SK-N-DZ (cell line): ENCODE results near the gene SNAPC4.
"Not testable (repeated sequence)": the region's sequence is repeated elsewhere in the genome, so short reads cannot be mapped to it uniquely, and the experiment has no call there.

Source experiments
- DNase-seq: peaks from one replicate; pipeline ENCODE4 v3.0.0-alpha.2; 2015; ENCODE audit warnings: low spot score

The SNAPC4 gene

DNA sequence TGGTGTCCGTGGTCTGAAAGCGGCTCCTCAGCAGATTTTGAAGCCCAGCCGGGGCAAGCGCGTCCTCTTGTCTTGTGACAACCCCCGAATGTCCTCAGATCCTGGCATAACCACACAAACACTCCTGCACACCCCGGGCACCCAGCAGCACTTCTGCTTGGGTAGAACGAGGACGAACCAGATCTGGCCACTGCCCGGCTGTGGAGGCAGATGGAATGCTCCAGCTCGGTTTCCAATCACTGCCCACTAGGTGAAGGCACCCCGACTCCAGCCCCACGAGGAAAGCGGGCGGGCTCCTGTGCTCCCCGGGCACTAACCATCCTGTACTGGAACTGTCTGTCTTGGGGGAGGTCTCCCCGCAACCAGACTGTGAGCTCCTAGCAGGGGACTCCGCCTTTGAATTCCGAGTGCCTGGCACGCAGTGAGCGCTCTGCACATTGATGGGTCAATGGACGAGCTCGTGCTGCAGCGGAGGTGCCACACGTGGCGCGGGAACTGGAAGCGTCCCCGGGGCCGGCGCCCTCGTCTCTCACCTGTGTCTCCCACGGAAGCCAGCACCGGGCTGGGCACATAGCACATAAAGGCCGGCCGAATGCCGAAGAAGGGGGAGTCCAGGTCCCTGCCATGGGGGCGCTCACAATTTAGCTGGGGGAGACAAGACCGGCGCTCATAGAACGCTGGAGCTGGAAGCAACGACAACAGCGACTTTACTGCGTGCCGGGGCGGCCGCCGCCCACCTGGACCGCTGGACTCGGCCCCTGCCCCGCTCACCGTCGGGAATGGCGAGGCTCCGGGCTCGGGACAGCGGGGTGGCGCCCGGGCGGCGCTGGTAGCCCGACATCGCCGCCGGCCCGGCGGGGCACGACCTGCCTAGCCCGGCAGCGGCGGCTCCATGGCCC is 9.8 kb upstream of the SNAPC4 start:
- DNase-seq, result peak; percentile 26

DNA sequence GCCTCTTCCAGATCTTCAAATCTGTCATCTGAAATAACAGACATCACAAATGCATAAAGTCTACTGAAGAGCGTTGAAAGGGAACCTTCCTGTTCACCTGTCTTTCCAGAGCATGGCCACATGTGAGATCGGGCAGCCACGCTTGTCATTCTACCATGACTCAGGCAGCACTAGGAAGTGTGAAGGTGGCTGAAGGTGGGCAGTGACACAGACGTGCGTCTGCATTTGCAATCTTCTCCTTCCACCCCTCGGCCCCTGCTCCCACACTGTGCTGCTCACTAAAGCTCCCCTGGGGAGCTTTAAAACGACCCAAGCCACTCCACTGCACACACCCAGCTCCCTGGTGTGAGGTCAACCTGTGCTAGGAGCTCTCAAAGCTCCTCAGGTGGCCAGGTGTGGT is 7.9 kb upstream of the SNAPC4 start:
- no peak for DNase-seq

DNA sequence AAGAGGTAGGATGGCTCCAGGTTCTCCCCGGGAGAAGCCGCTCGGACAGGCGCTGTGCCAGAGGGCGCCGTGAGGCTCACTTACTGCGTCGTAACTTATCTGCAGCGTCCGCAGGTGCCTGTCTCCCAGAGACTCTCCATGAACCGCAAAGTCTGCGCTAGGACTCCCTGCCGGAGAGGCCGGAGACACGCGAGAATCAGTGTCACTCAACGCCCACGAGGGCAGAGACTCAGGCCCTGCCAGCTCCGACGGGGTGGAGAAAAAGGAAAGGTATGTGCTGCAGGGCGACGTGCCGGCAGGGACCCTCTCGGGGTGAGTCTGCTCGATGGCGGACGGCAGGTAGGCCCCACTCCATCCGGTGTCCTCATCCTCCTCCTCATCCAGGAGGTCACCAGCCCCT is 7.1 kb upstream of the SNAPC4 start:
- DNase-seq, result not testable (repeated sequence)

DNA sequence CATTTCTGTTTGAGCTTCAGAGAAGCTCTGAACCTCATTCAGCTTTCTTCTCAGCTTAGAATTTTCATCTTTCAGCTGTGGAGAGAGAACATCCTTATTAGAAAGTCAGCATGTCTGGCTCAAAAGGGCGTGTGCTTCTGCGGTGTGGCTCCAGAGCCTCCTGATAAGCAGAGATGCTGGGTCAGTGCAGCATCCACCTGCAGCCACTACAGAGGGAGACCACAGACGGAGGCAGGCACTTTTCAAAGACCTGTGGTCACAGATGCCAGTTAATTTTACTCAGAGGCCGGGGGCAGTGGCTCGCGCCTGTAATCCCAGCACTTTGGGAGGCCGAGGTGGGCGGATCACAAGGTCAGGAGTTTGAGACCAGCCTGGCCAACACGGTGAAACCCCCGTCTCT is 5.9 kb upstream of the SNAPC4 start:
- not testable (repeated sequence) for DNase-seq

DNA sequence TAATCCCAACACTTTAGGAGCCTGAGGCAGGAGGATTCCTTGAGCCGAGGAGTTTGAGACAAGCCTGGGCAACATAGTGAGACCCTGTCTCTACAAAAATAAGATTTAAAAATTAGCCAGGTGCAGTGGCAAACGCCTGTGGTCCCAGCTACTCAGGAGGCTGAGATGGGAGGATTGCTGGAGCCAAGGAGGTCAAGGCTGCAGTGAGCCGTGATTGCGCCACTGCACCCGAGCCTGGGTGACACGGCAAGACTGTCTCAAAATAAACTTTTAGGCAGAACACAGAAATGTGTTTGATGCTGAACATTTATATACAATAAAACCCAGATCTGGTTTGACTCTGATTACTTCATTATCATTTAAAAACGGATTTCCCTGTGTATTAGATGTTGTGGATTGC is 5.5 kb upstream of the SNAPC4 start:
- no peak for DNase-seq

DNA sequence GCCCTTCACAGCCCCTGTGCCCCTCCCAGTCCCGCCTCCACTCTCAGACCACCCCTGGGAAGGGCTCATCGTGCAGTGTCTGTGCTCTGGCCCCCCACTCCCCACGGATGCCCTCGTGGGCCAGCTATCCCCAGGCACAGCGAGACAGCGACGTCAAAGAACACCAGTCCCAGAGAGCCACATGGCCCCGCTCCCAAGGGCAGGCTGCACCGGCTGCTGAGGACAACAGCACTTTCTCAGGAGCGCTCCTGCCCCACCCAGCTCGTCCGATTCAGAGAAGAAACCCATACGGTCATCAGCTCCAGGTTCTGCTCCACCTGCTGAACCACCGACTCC is 4.8 kb upstream of the SNAPC4 start:
- DNase-seq, result no peak

DNA sequence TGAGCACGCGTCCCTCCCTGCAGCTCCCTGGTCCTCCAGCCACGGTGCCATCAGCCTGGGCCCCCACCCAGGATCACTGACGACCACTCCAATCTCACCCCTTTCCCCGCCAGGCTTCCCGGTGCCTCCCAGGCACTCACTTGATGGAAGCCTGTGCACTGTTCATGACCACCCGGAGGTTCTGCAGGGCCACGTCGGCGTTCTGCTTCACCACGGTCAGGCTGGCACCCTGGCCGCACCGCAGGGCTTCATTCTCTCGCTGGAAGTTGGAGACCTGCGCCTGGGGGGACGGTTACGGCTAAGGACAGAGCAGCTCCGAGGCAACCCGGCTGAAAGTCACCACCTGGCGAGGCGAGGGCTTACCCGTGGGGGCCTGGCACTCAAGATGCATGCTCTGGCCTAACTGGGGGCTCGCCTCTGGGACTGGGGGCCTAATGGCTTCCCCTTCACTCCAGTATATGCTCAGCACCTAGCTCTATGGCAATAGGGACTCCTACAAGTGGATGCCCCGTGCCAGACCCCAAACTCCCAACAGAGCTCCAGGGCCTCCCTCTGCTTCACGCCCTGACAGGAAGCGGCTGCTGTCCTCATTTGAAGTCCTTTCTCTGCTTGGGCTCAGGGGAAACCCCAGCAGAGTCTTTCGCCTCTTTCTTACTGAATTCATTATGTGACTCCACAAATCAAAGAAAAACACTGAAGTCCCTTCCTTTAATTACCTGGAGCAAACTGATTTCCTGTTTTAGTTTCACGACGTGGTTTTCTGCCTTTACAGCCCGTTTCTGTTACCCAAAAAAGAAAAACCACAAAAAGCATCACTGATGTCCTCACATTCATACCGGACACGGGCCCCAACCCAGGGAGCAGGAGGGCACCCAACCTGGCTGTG is 4.2 kb upstream of the SNAPC4 start:
- DNase-seq, result no peak

DNA sequence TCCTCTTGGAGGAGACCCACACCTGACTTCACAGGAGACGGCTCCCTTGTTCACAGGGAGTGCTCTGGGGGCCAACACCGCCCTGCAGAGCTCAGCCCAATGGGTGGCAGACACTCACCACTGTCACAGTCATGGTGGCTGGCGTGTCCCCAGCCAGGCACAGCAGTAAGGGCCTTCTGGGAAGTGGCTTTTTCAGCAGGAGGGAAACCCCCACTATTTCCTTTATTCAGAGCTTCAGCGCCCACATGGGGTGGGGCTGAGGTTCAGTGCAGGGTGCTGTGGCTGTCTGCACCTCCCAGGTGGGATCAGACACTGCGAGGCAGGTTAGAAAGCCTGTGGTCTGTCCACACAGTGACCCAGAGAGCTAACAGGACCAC is 3.6 kb upstream of the SNAPC4 start:
- DNase-seq, result no peak

DNA sequence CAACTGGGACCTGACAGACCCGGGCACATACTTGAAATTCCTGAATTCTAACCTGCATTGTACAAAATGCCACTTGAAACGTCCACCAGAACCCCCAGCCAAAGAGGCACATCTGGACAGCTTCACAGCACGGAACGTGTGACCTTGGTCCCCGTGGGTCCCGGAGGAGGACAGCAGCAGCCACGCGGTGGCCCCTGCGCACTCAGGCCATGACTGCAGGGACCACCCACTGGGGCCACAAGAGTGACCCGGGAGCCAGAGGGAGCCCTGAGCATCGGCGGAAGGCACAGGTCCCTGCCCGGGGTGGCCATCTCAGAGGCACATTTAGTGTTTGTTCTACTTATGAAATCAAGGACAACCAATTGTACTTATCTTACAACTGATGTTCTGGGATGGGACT is 2.1 kb upstream of the SNAPC4 start:
- no peak for DNase-seq

DNA sequence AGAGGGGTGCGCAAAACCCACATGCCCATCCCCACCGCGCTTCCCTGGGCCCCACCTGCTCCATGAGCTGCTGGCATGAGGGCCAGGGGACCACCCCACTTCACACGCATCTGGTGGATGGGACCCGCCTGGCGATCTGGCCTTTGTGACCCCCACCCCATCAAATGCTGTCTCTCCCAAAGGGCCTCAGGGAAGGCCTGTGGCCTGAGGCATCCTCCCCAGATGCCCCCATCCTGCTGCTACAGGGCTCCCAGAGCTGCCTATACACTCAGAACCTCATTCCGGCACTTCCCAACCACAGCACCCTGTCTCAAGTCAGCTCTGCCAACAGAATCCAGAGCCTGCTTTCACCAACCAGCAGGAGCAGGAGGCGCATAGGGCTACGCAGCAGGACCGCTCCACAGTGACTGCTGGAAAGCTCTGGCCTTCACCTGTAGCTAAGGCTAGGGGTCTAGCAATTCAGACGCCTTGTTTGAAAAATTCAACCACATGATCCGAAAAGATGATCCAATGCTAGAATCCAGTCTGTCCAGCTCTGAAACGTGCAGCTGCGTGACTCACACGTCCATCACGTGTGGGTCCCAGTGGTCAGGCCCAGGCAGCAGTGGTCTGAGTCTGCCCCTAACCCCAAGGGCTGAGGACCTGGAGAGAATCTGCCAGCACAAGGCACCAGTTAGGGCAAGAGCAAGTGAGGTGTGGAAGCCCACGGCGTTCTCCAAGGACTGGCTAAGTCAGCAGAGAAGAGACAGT is 1.4 kb upstream of the SNAPC4 start:
- no peak for DNase-seq

DNA sequence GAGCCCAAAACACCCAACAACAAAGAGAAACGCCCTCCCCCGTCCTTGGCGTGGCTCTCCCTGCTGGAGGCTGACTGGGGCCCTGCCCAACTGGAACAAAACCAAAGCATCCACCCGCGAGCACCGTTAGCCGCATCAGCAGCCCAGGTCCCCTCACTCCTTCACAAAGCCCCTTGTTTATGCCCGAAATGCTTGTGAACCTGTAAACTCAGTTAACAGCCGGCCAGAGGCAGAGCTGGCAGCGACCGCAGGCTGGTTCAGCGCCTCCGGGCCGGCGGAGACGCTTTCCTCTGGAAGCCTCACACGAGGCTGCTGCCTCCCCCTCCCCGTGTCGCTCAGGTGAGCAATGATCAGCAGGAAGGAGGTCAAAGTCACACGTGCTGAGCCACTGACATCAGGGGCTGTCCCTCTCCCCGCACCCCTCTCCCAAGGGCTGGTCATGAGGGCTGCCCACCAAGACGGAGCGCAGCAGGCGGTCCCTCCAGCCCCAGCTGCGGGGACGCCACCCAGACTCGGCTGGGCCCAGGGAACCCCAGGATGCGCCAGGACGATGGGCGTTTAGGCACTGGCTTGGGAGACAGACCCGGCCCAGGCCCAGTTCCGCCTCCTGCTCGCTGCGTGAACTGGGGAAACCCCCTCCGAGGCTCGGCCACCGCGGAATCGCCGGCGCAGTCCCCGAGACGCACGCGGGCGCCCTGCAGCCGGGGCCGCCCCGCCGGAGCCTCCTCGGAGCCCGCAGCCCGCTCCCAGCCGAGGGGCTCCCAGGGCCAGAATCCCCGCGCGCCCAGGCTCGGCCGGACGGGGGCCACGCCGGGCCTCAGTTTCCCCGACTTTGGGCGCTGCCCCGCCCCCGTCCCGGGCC is 563 bp downstream of the SNAPC4 start:
- DNase-seq, result no peak

DNA sequence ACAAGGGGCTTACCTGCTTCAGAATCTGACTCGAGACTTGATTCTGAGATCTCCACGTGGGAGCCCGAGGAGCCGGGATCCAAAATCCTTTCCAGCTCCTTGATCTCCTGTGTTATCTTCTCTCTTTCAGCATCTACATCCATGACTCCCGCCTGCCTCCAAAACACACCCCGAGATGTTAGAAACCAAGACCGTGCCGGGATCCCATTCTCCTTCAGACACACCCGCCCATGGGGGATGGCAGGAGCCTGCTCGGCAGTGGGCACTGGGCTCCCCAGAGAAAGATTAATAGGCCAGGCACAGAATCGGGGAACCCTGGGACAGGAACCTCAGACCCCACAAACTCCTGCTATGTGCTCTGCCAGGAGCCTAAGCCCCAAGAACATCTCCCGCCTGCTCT is 1.7 kb downstream of the SNAPC4 start:
- DNase-seq, result no peak

DNA sequence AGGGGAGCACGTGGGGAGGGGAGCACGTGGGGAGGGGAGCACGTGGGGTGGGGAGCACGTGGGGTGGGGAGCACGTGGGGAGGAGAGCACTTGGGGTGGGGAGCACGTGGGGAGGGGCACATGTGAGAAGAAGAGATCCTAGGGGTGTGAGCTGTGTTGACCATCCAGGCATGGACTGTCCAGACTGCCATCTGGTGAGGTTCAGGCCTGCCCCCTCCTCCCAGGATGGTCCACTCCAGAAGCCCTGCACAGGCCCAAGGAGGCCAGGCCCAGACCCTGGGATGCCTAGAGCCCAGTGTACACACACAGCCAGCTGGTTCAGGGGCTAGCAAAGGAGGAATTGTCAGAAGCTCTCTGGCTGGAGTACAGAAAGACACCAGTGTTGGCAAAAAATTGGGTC is 2.3 kb downstream of the SNAPC4 start:
- no peak for DNase-seq

DNA sequence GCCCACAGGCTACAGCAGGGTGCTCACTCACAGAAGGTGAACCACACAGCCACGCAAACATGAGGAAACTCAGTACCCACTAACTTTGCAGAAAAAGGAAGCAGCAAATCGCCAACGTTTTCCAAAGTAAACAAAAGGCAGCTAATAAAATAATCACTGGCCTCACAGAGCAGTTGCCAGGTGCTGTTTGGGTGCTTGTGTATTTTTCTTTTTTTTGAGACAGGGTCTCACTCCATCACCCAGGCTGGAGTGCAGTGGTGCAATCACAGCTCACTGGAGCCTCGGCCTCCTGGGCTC is 3.8 kb downstream of the SNAPC4 start:
- no peak for DNase-seq

DNA sequence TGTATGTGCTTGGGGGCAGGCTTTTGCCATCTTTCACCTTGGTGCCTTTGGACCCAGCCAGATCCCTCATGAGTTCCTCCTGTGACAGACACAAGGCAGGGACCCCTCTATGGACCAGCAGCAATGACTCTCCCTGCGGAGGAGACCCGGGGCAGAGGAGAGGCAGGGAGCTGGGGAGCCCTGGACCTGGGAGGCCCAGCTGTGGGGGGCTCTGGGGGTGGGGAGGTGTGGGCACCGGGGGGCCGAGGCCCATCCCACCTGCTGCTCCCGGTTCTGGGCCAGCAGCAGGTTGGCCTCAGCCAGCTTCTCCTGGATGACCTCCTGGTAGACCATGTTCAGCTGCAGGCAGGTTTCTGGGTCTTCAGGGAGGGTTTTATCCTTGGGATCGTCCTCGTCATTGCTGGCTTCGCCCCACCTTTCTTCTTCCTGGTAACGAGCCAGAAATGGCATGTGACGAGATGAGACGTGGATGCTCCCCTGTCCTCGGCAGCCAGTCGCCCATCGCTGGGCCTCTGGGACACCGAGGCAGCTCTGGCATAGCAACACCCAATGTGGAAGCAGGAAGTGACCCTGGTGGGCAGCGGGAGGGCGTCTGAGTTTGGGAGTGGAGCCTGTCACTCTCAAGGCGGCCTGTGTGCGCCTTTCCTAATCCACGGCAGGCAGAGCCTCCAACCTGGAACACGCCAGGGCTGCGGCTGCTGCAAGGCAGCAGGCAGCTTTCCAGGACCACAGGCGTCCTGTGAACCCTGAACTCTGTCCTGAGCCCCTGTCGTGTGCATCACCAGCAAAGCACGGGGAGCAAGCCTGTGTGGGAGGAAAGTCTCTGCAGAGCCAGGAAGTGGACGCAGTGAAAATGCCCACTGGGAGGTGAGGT is 4.4 kb downstream of the SNAPC4 start:
- no peak for DNase-seq

DNA sequence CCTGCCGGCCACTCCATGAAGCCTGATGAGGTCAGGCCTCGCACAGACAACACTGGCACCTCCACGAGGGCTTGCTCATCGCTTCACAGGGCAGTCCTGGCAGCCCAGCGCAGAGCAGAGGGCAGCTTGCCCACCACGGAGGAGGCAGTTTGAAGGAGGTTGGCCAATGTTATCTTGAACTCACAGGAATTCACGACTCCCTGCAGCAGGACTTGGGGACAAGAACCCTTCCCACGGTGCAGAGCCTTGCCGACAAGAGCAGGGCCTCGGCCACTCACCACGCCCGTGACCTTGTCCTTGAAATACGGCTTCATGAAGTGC is 5.0 kb downstream of the SNAPC4 start:
- DNase-seq, result no peak

DNA sequence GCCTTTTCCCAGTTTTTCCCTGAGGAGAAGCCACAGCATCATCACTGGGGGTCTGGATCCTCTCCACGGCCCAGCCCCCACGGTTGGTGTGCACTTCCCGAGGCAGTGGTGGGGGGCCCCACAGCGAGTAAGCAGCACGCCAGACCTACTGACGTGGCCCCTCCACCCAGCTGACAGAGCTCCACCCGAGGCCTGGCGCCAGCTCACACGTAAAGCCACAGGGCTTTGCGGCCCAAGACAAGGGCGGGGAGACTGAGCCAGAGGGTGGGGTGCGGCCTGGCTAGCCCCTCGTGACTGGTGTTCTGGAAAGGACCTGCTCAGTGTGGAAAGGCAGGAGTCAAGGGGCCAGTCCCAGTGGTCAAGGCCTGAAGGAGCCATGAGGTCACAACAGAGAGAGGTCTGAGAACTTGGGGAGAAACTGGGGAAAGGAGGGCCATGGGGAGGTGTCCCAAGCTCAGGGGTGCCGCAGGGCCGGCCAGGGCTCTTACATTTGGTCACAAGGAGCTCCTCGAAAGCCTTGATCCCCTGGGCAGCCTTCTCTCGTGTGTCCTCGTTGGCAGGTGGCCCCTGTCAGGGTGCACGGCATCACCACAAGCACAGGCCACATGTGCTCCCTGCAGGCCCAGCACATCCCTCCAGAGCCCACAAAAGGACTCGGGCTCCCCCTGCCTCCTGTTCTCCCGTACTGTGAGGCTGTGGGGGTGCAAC is 5.5 kb downstream of the SNAPC4 start:
- no peak for DNase-seq

DNA sequence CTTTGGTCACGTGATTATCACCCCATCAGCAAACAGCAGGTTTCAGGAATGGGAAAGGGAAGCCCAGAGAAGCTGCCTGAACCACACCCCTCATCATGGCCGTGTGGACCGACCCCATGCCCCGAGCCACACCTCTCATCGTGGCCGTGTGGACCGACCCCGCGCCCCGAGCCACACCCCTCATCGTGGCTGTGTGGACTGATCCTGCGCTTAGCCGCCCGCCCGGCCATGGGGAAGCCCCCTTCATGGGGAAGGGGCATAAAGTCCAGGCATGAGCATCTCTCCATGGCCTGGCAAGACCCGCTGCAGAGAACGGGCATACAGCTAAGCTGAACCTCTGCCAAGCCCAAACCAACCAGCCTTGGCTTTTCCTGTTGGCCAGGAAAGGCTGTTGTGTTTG is 6.4 kb downstream of the SNAPC4 start:
- no peak for DNase-seq

DNA sequence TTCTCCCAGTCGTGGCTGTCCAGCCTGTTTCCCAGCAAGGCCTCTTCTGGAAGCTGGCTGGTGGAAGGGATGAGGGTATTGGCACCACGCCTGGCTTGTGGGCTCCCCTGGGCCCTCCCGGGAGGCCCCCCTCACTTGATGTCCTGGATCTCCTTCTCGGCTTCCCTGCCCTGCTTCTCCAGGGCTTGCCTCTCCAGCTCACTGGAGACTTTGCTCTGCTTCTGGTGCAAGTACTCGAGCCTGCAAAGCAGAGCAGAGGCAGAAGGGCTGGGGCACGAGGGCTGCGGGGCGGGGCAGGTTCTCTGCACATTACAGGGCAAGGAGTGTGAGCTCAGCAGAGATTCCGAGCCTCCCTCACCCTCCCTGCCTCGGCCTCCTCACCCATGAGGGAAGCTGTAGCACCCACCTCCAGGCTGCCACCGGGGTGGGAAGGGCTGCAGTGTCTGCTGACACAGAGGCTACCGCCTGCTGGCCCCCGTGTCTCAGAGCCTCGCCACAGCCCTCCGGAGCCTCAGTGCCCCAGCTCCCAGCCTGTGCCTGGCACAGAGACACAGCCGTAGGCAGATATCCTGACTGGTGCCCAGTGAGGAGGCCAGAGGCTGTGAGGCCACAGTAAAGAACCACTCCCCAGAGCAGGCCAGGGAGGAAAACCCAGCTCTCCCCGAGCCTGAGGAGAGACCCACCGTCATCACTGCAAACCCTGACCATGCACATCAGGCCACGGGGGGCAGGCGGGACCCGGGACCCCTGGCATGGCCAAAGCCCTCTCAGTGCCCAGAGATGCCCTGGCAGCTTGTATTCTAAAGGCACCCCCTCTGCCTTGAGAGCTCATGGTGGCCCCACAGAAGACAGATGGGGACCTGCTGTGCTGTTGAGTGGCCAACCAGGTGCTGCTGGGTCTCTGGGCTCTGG is 7.2 kb downstream of the SNAPC4 start:
- no peak for DNase-seq
